Right ventricle myocardium superior (tissue), 1 donor: Measurements from ENCODE around the gene THTPA. TPM values are rescaled to one million over a fixed set of nuclear protein-coding genes. Genes with fewer than 3 reads are reported as not detected.
A peak's percentile ranks its signal among the peaks of the same experiment; 100 is the strongest.
"Not testable (repeated sequence)": the region's sequence is repeated elsewhere in the genome, so short reads cannot be mapped to it uniquely, and the experiment has no call there.

Experiments used
- ATAC-seq: fragments of 200-7000 bp; cut with Tn5 transposase; one replicate; pipeline ENCODE4 v1.9.1; 2020; ENCODE audit warnings: mild to moderate bottlenecking; ENCODE audit not compliant: poor library complexity
- DNase-seq: peaks from one replicate; pipeline ENCODE4 v3.0.0-alpha.2; 2020
- intact Hi-C: fragments of 100-400 bp; cut with DNase I; formaldehyde crosslinking; loops from one replicate; pipeline ENCODE4 v1.11.2; 2022
- total RNA-seq: library from RNA; stranded (reverse); fragmentation: NEBNext Ultra II Directional; extraction: Animal tissue kit (Norgen Biotek cat#: 25700); gene quantifications from one replicate; pipeline ENCODE4 v1.2.1, GENCODE V29; 2021
- donor health status: DM: no; HTN: yes; CAD: no; lungs with severe emphysema.

THTPA gene
- total RNA-seq, 1 donor from 2014 or later = 15.4 TPM

DNA sequence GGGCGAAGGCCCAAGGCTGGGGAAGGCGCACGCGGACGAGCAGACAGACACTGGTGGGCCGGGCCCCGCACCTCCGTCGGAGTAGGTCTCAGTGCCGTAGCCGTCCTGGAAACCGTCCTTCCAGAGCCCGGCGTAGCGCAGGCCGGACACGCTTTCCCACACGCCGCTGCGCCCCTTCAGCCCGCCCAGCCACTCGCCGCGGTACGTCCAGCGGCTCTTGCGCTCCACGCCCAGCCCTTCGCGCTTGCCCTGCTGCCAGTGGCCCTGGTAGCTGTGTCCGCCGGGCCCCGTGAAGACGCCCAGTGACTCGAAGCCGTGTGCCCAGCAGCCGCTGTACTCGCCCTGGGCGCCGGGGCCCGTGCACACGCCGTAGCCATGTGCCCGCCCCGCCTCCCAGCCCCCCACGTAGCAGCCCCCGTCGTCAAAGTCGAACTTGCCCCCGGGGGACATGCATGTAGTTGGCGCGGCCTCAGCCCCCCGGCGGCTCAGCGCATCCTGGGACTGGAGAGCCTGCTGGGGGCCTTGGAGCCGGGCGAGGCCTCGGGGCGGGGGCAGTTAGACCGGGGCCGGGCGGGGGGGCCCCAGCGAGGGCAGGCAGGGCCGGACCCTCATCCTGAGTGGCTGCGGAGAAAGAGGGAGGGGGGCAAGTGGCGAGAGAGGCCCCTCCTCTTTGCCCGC is 21.1 kb downstream of the THTPA start:
- intact Hi-C loops = no loop called here
- DNase-seq (no peak), ATAC-seq (peak; percentile 44)

DNA sequence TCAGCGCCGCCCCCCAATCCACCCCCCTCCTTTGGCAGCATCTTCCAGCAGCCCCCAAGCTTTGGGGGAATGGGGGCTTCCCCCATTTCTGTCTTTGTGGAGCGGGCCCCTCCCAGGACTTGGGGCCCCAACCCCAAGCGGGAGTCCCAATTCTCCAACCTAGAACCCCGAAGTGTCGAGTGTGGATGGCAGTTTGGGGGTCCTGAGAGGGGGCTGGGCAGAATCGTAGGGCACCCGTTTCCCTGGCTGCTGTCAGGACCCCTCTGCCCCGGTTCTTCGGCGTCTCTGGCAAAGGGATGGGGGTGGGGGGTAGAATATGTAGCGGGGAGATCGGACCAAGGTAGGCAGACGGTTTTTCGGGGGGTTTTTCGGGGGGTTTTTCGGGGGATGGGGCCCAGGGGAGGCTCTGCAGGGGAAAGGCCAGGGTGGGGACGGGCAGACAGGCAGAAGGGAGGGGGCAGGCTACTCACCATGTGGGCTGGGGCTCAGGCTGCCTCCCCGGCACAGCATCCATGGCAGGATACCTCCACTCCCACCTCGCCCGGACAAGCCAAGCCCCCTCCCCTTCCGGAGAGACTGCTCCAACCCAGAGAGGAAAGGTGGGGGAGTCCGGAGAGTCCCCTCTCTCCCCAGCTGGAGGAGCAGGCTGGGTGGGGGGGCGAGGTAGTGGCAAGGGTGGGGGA is 21.8 kb downstream of the THTPA start:
- DNase-seq (no peak), ATAC-seq (no peak)
- intact Hi-C loops = no loop called here

DNA sequence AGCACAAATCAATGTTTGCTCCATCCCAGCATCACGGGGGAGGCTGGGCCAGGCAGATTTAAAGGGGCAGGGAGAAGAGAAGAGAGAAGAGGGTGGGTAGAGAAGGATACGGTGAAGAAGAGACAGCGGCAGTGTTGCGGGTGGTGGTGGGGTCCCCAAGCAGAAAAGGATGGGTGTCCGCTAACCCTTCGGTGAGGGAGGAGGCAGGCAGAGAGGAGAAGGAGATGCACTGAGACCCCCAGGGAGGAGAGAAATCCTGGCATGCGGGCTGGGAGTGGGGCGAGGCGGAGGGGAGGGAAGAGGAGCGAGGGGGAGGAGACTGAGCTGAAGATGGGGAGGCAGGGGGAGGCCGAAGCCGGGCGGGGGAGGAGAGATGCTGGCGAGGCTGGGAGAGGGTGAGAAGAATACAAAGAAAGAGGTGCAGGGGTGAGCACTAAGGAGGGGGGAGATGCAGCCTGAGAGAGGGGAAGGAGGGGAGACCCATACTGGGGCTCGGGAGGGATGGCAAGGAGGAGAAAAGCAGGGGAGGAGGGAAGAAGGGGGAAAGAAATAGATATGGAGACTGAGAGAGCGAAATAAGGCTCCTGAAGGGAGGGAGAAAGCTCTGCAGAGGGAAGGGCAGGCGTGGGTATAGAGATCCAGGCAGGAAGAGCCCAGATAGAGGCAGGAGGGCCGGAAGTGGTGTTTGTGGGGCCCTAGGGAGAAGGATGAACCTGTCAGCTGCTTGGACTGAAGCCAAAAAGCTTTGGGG is 22.7 kb downstream of the THTPA start, which contains the start of gene JPH4:
Gene JPH4 (minus strand): TSS at position 231 of the 751 bp plus-strand sequence. CDS start 1,337 bp downstream, outside the sequence.
- DNase-seq = no peak

DNA sequence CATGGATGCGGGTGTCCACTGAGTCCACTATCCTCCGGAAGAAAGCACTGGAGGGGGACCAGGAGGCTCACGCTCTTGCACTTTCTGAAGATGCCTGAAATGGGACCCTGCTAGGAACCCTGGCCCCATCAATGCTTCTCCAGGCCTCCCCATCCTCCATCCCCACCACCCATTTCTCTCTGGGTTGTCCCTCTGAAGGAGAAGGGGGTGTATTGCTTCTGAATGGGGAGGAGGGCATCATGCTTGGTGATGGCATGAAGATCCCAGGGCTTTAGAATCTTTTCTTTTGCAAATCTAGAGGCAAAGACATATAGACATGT is 23.2 kb downstream of the THTPA start:
- intact Hi-C loops = no loop called here
- DNase-seq (no peak), ATAC-seq (no peak)

More for the DNA sequence above, 22.7 kb downstream of the THTPA start, which contains the start of gene JPH4:
- no peak for ATAC-seq
- intact Hi-C loops = no loop called here

DNA sequence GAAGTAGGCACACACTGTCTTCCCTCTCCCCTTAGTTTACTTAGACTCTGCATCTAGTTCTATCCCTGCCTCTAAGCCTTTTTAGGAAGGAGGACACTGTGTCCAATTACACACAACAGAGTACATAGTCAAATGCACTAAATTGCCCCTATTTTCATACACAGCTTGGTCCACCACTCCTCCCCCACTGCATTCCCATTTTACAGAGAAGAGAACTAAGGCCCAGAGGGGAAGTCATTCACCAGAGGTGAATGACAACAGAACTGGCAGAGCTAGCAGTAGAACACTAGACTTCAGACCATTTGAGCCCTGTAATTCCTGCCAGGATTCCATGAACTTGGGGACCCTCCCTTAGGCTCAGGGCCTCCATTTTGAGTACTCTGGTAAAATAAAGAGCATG is 23.7 kb downstream of the THTPA start:
- ATAC-seq (no peak), DNase-seq (no peak)
- intact Hi-C loops = no loop called here

DNA sequence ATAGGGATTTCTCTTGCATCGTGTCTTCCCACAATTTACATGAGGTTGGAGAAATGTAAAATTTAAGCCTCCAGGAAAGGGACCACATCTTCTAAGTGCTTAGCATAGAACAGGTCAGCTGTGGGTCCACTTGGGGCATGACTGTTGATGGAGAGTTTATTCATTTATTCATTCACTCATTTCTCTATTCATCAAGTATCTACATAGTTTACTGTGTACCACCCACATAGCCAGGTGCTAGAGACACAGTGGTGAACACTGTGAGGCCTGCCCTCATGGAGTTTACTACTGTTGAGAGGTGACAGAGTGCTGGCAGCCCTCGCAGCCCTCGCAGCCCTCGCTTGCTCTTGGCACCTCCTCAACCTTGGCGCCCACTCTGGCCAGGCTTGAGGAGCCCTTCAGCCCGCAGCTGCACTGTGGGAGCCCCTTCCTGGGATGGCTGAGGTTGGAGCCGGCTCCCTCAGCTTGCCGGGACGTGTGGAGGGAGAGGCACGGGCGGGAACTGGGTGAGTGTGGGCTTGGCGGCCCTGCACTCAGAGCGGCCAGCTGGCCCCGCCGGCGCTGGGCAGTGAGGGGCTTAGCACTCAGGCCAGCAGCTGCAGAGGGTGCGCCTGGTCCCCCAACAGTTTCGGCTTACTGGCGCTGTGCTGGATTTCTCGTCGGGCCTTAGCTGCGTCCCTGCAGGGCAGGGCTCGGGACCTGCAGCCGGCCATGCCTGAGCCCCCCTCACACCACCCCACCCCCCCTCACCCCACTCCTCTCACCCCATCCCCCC is 24.3 kb downstream of the THTPA start:
- ATAC-seq = no peak
- intact Hi-C loops = no loop called here
- no peak for DNase-seq

DNA sequence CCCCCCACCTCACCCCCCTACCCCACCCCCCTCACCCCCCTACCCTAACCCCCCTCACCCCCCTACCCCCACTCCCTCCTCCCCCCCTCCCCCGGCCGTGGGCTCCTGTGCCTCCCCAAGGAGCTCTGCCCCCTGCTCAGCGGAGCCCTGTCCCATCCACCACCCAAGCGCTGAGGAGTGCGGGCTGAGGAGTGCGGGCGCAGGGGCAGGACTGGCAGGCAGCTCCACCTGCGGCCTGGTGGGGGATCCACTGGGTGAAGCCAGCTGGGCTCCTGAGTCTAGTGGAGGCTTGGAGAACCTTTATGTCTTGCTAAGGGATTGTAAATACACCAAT is 24.8 kb downstream of the THTPA start:
- ATAC-seq (no peak), DNase-seq (no peak)
- intact Hi-C loops = no loop called here

DNA sequence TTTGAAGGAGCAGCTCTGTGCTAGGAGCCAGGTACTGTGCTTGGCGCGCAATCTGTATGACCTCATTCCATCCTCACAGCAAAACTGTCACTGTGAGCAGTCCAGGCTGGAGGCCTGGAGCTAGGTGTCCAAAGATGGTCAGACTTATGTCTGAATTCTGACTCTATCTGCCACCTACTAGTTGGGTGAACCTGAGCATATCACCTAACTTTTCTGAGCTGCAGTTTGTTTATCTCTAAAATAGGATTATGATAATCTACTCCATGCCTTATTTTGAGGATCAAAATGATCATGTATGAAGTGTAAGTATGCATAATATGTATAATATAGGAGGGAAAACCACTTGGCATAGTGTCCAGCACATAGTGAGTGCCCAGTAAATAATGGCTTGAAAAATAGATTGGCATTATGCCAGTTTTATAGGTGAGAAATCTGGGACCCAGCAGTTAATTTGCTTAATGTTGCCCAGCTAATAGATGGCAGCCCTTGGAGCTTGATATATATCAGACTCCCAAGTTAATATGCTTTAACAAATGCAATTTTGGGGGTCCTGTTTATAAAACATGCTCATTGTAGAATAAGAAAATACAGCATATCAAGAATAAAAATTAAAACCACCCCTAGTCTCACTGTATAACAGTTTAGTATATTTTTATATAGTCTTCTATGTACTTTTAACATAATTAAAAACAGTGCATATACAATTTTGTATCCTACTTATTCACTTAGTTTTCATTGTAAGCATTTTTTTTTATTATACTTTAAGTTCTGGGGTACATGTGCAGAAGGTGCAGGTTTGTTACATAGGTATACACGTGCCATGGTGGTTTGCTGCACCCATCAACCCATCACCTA is 27.1 kb downstream of the THTPA start:
- intact Hi-C loops = no loop called here
- no peak for DNase-seq
- ATAC-seq = no peak

- intact Hi-C loops, ATAC-seq, DNase-seq: not testable (repeated sequence)
These were observed 27.9 kb downstream of the THTPA start for GRCh38 chr14:23583761-23584526.

DNA sequence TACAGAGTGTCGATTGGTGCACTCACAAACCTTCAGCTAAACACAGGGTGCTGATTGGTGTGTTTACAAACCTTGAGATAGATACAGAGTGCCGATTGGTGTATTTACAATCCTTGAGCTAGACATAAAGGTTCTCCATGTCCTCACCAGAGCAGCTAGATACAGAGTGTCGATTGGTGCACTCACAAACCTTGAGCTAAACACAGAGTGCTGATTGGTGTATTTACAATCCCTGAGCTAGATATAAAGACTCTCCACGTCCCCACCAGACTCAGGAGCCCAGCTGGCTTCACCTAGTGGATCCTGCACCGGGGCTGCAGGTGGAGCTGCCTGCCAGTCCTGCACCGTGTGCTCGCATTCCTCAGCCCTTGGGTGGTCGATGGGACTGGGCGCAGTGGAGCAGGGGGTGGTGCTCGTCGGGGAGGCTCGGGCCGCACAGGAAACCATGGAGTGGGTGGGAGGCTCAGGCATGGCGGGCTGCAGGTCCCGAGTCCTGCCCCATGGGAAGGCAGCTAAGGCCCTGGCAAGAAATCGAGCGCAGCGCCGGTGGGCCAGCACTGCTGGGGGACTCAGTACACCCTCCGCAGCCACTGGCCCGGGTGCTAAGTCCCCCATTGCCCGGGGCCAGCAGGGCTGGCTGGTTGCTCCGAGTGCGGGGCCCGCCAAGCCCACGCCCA is 28.6 kb downstream of the THTPA start:
- not testable (repeated sequence) for DNase-seq, ATAC-seq
- intact Hi-C loops = loop anchor here (5.0 kb wide), 1 partner anchor 343 kb away; no protein-coding TSS in a partner anchor

DNA sequence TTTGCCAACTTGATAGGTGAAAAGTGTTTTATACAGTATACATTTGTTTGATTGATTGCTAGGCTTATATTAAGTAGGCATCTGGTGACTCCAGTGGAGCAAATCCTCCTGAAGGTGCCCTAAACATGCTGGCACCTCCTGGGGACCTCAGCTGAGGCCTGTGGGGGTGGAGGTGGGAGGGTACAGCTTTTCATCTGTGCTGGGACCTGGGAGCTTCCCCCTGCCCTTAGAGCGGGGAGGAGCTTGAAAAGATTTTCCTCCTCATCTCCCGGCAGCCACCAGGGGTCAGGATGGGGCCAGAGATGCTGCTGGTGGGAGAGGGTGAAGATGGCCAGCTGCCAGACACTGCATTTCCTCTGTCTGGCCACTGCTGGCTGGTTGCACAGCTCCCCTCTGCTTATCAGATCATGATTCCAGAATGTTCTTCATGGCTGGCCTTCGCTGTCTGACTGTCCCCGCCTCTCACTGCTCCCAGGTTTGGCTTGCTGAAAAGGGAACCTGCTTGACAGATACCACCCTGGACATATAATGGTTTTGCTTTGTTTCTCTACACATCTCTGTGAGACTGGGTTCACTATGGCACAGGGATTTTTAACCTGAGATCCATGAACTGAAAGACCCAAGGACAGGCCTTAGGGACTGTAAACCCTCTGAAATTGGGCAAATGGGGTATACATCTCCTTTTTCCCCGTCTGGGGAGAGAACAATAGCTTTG is 33.0 kb downstream of the THTPA start:
- intact Hi-C loops = loop anchor here (5.0 kb wide), 1 partner anchor 338 kb away; no protein-coding TSS in a partner anchor
- ATAC-seq (peak; percentile 96), DNase-seq (peak; percentile 91)

DNA sequence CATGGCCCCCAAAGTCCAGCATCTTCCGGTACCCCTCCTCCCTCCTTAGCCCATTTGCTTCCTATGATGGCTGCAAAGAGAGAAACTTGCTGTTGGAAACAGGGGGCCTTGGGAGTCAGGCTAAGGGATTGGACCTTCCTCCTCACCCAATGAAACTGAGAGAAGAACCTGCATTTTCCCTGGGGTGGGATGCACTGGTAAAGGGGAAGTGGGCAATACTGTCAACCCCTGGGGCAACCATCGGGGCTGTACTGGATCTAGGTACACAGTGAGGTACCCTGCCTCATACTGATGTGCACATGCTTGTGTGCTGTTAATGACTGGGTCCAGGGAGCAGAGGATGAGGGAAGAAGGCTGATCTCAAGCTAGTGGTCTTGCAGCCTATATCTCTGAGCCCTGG is 33.5 kb downstream of the THTPA start:
- DNase-seq = no peak
- no peak for ATAC-seq
- intact Hi-C loops = loop anchor here (5.0 kb wide), 1 partner anchor 338 kb away; no protein-coding TSS in a partner anchor

GRCh38 chr14:23590198-23590597 is 34.1 kb downstream of the THTPA start:
- ATAC-seq (no peak), DNase-seq (no peak)
- intact Hi-C loops = no loop called here

GRCh38 chr14:23594191-23594590 is 38.1 kb downstream of the THTPA start:
- ATAC-seq, DNase-seq, intact Hi-C loops: not testable (repeated sequence)

DNA sequence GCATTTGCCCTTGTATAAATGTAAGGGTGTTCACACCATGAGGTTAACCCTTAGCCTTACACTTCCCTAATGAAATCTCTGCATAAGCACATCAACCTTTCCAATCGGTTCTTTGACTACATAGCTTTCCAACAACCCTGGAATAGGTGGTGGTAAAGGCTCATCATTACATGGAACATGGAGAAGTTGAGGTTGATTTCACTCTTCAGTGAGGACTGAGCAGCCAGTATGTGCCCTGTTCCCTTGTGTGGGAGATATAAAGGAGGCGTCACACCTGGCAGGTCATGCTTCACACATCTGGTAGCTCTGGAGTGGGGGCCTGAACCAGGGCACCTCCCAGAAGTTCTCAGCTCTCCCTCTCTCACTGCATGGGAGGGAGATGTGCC is 44.2 kb downstream of the THTPA start:
- no peak for ATAC-seq
- DNase-seq = no peak
- intact Hi-C loops = no loop called here

- no peak for ATAC-seq
- DNase-seq = no peak
- intact Hi-C loops = no loop called here
These were observed 44.7 kb downstream of the THTPA start for GRCh38 chr14:23600806-23601205.
